Neural cell (in vitro differentiated cells): Measurements from ENCODE around the gene COL2A1.

Experiments
- EP300 ChIP-seq: fragments of 450-650 bp; conservative IDR thresholded peaks from 2 replicates; pipeline ENCODE4 v1.6.1; 2014; ENCODE audit warnings: antibody characterized with exemption, mild to moderate bottlenecking, moderate library complexity; ENCODE audit not compliant: poor library complexity, severe bottlenecking
- EZH2 ChIP-seq: fragments of 200-600, 300-800 bp; shearing (Covaris generic), sonication (generic); IDR thresholded peaks from 2 replicates; pipeline ENCODE4 v1.6.1; 2014; ENCODE audit warnings: antibody characterized with exemption, low read length, borderline replicate concordance, mild to moderate bottlenecking; ENCODE audit not compliant: insufficient read depth, poor library complexity, severe bottlenecking
- POLR2AphosphoS5 ChIP-seq: IDR thresholded peaks from 2 replicates; pipeline ENCODE4 v1.6.1; 2012
- SMC3 ChIP-seq: fragments of 450-650 bp; conservative IDR thresholded peaks from 2 replicates; pipeline ENCODE4 v1.6.1; 2014; ENCODE audit warnings: antibody characterized with exemption, mild to moderate bottlenecking, moderate library complexity; ENCODE audit not compliant: poor library complexity
- TF ChIP-seq, protein P1 (sequence below): fragments of 450-650 bp; IDR thresholded peaks from 2 replicates; pipeline ENCODE4 v1.5.1; 2014; ENCODE audit warnings: antibody characterized with exemption, mild to moderate bottlenecking, moderate library complexity; ENCODE audit not compliant: poor library complexity, severe bottlenecking

DNA sequence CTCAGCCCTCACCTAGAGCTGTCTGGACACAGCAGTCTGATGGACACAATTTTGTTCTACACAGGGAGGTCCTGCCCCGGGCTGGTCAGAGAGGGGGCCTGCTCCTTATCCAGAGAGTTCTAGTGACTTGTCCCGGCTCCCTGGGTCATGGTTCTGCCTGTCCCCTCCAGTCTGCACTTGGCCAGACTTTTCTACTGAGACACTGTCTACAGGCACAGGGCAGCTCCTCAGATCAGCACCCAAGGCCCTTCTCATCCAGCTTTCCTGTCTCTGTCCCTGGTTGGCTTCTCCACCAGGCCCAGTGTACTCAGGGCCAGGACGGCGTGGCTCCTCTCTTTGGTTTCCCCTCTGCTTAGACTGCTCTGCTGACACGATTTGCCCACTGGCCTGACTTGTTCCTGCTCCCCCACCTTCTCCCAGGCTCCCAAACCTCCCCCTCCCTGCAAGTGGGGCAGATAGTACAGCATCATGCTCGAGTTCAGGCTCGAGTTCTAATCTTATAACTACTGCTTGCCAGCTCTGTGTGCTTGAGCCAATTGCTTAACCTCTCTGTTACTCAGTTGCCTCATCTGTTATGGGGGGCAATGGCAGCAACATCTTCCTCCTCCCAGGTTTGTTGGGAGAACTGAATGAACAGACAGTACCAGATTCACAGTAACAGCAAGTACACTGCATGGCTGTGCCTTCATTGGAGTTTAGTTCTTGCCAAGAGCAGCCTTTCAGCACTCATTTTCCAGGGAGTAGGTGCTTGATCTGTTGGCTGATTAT is 22.0 kb upstream of the COL2A1 start:
- TF ChIP-seq EP300 (no peak), POLR2AphosphoS5 (no peak), SMC3 (no peak), EZH2 (no peak)
- TF ChIP-seq, protein P1, sequence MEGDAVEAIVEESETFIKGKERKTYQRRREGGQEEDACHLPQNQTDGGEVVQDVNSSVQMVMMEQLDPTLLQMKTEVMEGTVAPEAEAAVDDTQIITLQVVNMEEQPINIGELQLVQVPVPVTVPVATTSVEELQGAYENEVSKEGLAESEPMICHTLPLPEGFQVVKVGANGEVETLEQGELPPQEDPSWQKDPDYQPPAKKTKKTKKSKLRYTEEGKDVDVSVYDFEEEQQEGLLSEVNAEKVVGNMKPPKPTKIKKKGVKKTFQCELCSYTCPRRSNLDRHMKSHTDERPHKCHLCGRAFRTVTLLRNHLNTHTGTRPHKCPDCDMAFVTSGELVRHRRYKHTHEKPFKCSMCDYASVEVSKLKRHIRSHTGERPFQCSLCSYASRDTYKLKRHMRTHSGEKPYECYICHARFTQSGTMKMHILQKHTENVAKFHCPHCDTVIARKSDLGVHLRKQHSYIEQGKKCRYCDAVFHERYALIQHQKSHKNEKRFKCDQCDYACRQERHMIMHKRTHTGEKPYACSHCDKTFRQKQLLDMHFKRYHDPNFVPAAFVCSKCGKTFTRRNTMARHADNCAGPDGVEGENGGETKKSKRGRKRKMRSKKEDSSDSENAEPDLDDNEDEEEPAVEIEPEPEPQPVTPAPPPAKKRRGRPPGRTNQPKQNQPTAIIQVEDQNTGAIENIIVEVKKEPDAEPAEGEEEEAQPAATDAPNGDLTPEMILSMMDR = no peak
